ENCODE measurements around the gene EXD3. TPM values are rescaled to one million over a fixed set of nuclear protein-coding genes. Genes with fewer than 3 reads are reported as not detected.

EXD3 gene
- total and polyA plus RNA-seq, 4 donors, result 8.6 to 30.5 (median 19.5) TPM

DNA sequence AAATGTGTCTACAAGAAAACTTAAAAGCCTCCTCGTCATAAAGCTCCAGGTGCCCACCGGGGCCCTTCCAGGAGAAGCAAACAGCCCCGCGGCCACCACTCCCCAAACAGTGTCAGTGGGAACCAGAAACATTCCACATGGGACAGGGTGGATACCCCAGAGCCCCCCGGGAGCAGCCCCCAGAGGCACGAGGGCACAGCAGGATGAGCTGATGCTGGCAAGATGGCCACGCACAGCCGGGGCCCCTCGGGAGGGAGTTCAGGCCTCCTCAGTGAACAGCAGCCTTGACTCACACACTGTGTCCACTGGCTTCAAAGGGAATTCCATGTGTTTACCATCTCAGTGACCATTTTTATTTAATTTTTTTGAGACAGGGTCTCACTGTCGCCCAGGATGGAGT is 10.5 kb downstream of the EXD3 start:
- ATAC-seq (ENCODE audit: insufficient read depth, low FRiP score) (no peak), DNase-seq (no peak)
- Histone ChIP-seq H3K4me1 (ENCODE audit: control insufficient read depth in 5 of 5, insufficient read depth in 5 of 5, low read length in 5 of 5) (peaks cover 0 to 12% (median under 1%) of the 10 kb centered on the region in 5 donors), H3K4me3 (no peak overlapping the region), H3K27ac (ENCODE audit: low read depth in 1 of 2, low read length in 1 of 2) (peak overlapping the region; percentile 26 to 43), H3K36me3 (ENCODE audit: control insufficient read depth in 4 of 4, insufficient read depth in 4 of 4, low read length in 4 of 4) (peaks cover 0 to 5% (median 0%) of the 10 kb centered on the region in 4 donors), H3K9ac (ENCODE audit: insufficient read depth in 1 of 2, low read length in 2 of 2) (no peak overlapping the region), H3K27me3 (ENCODE audit: control insufficient read depth in 3 of 3, insufficient read depth in 3 of 3, low read length in 2 of 3) (no peaks in the 10 kb centered on the region), H3K9me3 (ENCODE audit: control insufficient read depth in 4 of 4, insufficient read depth in 3 of 4, low read length in 3 of 4) (no peaks in the 10 kb centered on the region)
- 81 to 90% methylated on average over 10 of the region's 10 CpGs for WGBS, 2 donors
- no peak for TF ChIP-seq CTCF (IDR thresholded peaks at IDR 0.05; ENCODE audit: control extremely low read depth, extremely low read depth)

DNA sequence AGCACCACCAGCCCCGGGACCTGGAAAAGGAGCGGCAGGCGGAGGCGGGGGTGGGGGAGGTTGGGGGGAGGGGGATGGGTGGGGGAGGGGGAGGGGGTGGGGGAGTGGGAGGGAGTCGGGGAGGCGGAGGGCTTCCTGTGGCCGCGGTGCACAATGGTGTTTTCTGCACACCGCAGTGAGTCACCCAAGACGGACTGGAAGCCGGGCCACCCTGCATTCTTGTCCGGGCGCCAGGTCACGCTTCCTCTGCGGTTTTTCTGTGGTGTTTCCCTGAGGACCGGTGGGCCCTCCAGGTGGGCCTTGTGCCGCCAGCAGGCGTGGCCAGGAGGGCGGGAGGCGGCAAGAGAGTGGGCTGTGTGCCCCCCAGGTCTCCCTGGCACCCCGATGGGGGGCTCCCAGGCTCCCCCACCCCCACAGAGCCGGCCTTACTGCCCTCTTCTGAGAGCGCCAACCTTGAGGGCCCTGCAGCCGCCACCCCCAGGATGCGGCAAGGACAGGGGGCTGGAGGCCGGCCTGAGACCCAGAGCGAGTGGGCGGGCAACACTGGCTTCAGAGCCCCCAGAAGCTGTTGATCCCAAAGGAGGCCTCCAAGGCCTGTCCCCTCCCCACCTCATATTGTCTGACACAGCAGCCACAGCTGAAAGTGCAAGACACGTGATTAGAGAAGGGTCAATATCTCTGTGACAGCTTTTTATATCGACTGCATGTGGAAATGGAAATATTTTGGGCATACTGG is 11.1 kb downstream of the EXD3 start:
- peaks cover 0 to 15% (median 3%) of the 10 kb centered on the region in 5 donors for H3K4me1 ChIP-seq (ENCODE audit: control insufficient read depth in 5 of 5, insufficient read depth in 5 of 5, low read length in 5 of 5)
- 20 to 30% methylated on average over 23 to 29 of the region's 30 CpGs for WGBS, 2 donors
- H3K9me3 ChIP-seq (ENCODE audit: control insufficient read depth in 4 of 4, insufficient read depth in 3 of 4, low read length in 3 of 4), result no peaks in the 10 kb centered on the region
- H3K27me3 ChIP-seq (ENCODE audit: control insufficient read depth in 3 of 3, insufficient read depth in 3 of 3, low read length in 2 of 3), result no peaks in the 10 kb centered on the region
- H3K4me3 ChIP-seq, result no peak overlapping the region
- peak; percentile 61 for ATAC-seq (ENCODE audit: insufficient read depth, low FRiP score)
- H3K27ac ChIP-seq (ENCODE audit: low read depth in 1 of 2, low read length in 1 of 2), result peak overlapping the region; percentile 75 to 82
- no peak for TF ChIP-seq CTCF (IDR thresholded peaks at IDR 0.05; ENCODE audit: control extremely low read depth, extremely low read depth)
- DNase-seq, result peak; percentile 26 to 61 (median 41)
- H3K9ac ChIP-seq (ENCODE audit: insufficient read depth in 1 of 2, low read length in 2 of 2), result no peak overlapping the region
- peaks cover 0 to 2% (median 0%) of the 10 kb centered on the region in 4 donors for H3K36me3 ChIP-seq (ENCODE audit: control insufficient read depth in 4 of 4, insufficient read depth in 4 of 4, low read length in 4 of 4)

- H3K27me3 ChIP-seq (ENCODE audit: control insufficient read depth in 3 of 3, insufficient read depth in 3 of 3, low read length in 2 of 3), result no peaks in the 10 kb centered on the region
- no peak for TF ChIP-seq CTCF (IDR thresholded peaks at IDR 0.05; ENCODE audit: control extremely low read depth, extremely low read depth)
- peak overlapping the region; percentile 56 to 75 for H3K27ac ChIP-seq (ENCODE audit: low read depth in 1 of 2, low read length in 1 of 2)
- H3K9ac ChIP-seq (ENCODE audit: insufficient read depth in 1 of 2, low read length in 2 of 2), result no peak overlapping the region
- H3K4me3 ChIP-seq, result no peak overlapping the region
- peaks cover 0 to 2% (median 0%) of the 10 kb centered on the region in 4 donors for H3K36me3 ChIP-seq (ENCODE audit: control insufficient read depth in 4 of 4, insufficient read depth in 4 of 4, low read length in 4 of 4)
- WGBS, 2 donors, result 27 to 31% methylated on average over 13 to 17 of the region's 17 CpGs
- ATAC-seq (ENCODE audit: insufficient read depth, low FRiP score) (no peak), DNase-seq (no peak)
- peaks cover 0 to 15% (median 3%) of the 10 kb centered on the region in 5 donors for H3K4me1 ChIP-seq (ENCODE audit: control insufficient read depth in 5 of 5, insufficient read depth in 5 of 5, low read length in 5 of 5)
- no peaks in the 10 kb centered on the region for H3K9me3 ChIP-seq (ENCODE audit: control insufficient read depth in 4 of 4, insufficient read depth in 3 of 4, low read length in 3 of 4)
Measured at GRCh38 chr9:137411260-137411644, 11.7 kb downstream of the EXD3 start.

All from lung (tissue), 12 donors.